HEK293 (cell line): ENCODE measurements around the gene ATF6.
A peak's percentile ranks its signal among the peaks of the same experiment; 100 is the strongest.

ENCODE experiments used
- GLIS1 ChIP-seq: fragments of 450-650 bp; formaldehyde crosslinking; IDR thresholded peaks from 2 replicates; pipeline ENCODE4 v1.5.1; 2016; ENCODE audit warnings: missing biosample characterization, missing genetic modification characterization
- PRDM1 ChIP-seq: fragments of 450-650 bp; formaldehyde crosslinking; IDR thresholded peaks from 2 replicates; pipeline ENCODE4; 2016; ENCODE audit warnings: missing biosample characterization, missing genetic modification characterization
- SALL2 ChIP-seq: fragments of 450-650 bp; formaldehyde crosslinking; IDR thresholded peaks from 2 replicates; pipeline ENCODE4 v1.5.0; 2017; ENCODE audit warnings: missing biosample characterization, mild to moderate bottlenecking, missing genetic modification characterization, borderline replicate concordance
- SCRT2 ChIP-seq: fragments of 450-650 bp; formaldehyde crosslinking; IDR thresholded peaks from 2 replicates; pipeline ENCODE4 v1.5.1; 2016; ENCODE audit warnings: missing biosample characterization, missing genetic modification characterization
- ZBTB21 ChIP-seq: fragments of 450-650 bp; formaldehyde crosslinking; IDR thresholded peaks from 2 replicates; pipeline ENCODE4 v1.5.1; 2017; ENCODE audit warnings: missing biosample characterization, missing genetic modification characterization
- ZBTB49 ChIP-seq: fragments of 450-650 bp; formaldehyde crosslinking; IDR thresholded peaks from 2 replicates; pipeline ENCODE4 v1.5.1; 2016; ENCODE audit warnings: missing biosample characterization, missing genetic modification characterization, low read depth
- ZEB2 ChIP-seq: fragments of 450-650 bp; formaldehyde crosslinking; IDR thresholded peaks from 2 replicates; pipeline ENCODE4 v1.5.1; 2016; ENCODE audit warnings: missing biosample characterization, missing genetic modification characterization
- ZFP37 ChIP-seq: fragments of 450-650 bp; formaldehyde crosslinking; IDR thresholded peaks from 2 replicates; pipeline ENCODE4 v1.5.1; 2016; ENCODE audit warnings: missing biosample characterization, missing genetic modification characterization
- ZNF138 ChIP-seq: fragments of 450-650 bp; formaldehyde crosslinking; IDR thresholded peaks from 2 replicates; pipeline ENCODE4 v1.5.1; 2016; ENCODE audit warnings: missing biosample characterization, missing genetic modification characterization, borderline replicate concordance
- ZNF280C ChIP-seq: fragments of 450-650 bp; formaldehyde crosslinking; IDR thresholded peaks from 2 replicates; pipeline ENCODE4 v1.5.1; 2016; ENCODE audit warnings: missing biosample characterization, missing genetic modification characterization
- ZNF350 ChIP-seq: fragments of 450-650 bp; formaldehyde crosslinking; IDR thresholded peaks from 2 replicates; pipeline ENCODE4 v1.5.0; 2017; ENCODE audit warnings: missing biosample characterization, mild to moderate bottlenecking, missing genetic modification characterization
- ZNF518A ChIP-seq: fragments of 450-650 bp; formaldehyde crosslinking; conservative IDR thresholded peaks from 2 replicates; pipeline ENCODE4 v1.5.1; 2016; ENCODE audit warnings: low read depth, missing biosample characterization, missing genetic modification characterization
- ZNF558 ChIP-seq: fragments of 450-650 bp; formaldehyde crosslinking; IDR thresholded peaks from 2 replicates; pipeline ENCODE4 v1.5.1; 2016; ENCODE audit warnings: missing biosample characterization, missing genetic modification characterization
- ZNF610 ChIP-seq: fragments of 450-650 bp; formaldehyde crosslinking; IDR thresholded peaks from 2 replicates; pipeline ENCODE4 v1.5.1; 2016; ENCODE audit warnings: missing biosample characterization, missing genetic modification characterization, borderline replicate concordance
- ZNF624 ChIP-seq: fragments of 450-650 bp; formaldehyde crosslinking; IDR thresholded peaks from 2 replicates; pipeline ENCODE4 v1.5.1; 2017; ENCODE audit warnings: missing biosample characterization, missing genetic modification characterization
- ZNF701 ChIP-seq: fragments of 450-650 bp; formaldehyde crosslinking; IDR thresholded peaks from 2 replicates; pipeline ENCODE4 v1.5.1; 2016; ENCODE audit warnings: missing biosample characterization, missing genetic modification characterization
- ZNF76 ChIP-seq: fragments of 450-650 bp; formaldehyde crosslinking; IDR thresholded peaks from 2 replicates; pipeline ENCODE4; 2016; ENCODE audit warnings: low read depth, missing biosample characterization, missing genetic modification characterization, borderline replicate concordance
- ZNF791 ChIP-seq: fragments of 450-650 bp; formaldehyde crosslinking; IDR thresholded peaks from 2 replicates; pipeline ENCODE4 v1.5.1; 2016; ENCODE audit warnings: missing biosample characterization, missing genetic modification characterization
- TF ChIP-seq, protein P1 (sequence below): fragments of 450-650 bp; formaldehyde crosslinking; IDR thresholded peaks from 2 replicates; pipeline ENCODE4 v1.5.1; 2016; ENCODE audit warnings: missing biosample characterization, missing genetic modification characterization
- TF ChIP-seq, protein P2 (sequence below): fragments of 450-650 bp; formaldehyde crosslinking; IDR thresholded peaks from 2 replicates; pipeline ENCODE4 v1.5.1; 2016; ENCODE audit warnings: missing biosample characterization, missing genetic modification characterization
- TF ChIP-seq, protein P3 (sequence below): fragments of 450-650 bp; formaldehyde crosslinking; IDR thresholded peaks from 2 replicates; pipeline ENCODE4 v1.5.1; 2017; ENCODE audit warnings: missing biosample characterization, missing genetic modification characterization
- TF ChIP-seq, protein P4 (sequence below): fragments of 450-650 bp; formaldehyde crosslinking; IDR thresholded peaks from 2 replicates; pipeline ENCODE4 v1.5.1; 2016; ENCODE audit warnings: missing biosample characterization, missing genetic modification characterization

The ATF6 gene

GRCh38 chr1:161766102-161766981 is at the start of gene ATF6 (continued):
- peak; percentile 55 for TF ChIP-seq ZNF518A (tag by site-specific recombination)
- no peak for TF ChIP-seq ZNF558 (tag by site-specific recombination)
- TF ChIP-seq, protein P1, sequence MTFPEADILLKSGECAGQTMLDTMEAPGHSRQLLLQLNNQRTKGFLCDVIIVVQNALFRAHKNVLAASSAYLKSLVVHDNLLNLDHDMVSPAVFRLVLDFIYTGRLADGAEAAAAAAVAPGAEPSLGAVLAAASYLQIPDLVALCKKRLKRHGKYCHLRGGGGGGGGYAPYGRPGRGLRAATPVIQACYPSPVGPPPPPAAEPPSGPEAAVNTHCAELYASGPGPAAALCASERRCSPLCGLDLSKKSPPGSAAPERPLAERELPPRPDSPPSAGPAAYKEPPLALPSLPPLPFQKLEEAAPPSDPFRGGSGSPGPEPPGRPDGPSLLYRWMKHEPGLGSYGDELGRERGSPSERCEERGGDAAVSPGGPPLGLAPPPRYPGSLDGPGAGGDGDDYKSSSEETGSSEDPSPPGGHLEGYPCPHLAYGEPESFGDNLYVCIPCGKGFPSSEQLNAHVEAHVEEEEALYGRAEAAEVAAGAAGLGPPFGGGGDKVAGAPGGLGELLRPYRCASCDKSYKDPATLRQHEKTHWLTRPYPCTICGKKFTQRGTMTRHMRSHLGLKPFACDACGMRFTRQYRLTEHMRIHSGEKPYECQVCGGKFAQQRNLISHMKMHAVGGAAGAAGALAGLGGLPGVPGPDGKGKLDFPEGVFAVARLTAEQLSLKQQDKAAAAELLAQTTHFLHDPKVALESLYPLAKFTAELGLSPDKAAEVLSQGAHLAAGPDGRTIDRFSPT (tag by site-specific recombination) = no peak
- no peak for TF ChIP-seq ZNF701 (tag by site-specific recombination)
- peak; percentile 70 for TF ChIP-seq ZFP37
- TF ChIP-seq, protein P2, sequence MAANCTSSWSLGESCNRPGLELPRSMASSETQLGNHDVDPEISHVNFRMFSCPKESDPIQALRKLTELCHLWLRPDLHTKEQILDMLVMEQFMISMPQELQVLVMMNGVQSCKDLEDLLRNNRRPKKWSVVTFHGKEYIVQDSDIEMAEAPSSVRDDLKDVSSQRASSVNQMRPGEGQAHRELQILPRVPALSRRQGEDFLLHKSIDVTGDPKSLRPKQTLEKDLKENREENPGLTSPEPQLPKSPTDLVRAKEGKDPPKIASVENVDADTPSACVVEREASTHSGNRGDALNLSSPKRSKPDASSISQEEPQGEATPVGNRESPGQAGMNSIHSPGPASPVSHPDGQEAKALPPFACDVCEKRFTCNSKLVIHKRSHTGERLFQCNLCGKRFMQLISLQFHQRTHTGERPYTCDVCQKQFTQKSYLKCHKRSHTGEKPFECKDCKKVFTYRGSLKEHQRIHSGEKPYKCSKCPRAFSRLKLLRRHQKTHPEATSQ = 0 out of 2 replicates have a peak, but pooled peaks have one; percentile 51
- TF ChIP-seq ZNF138 (tag by site-specific recombination) = no peak
- TF ChIP-seq, protein P3, sequence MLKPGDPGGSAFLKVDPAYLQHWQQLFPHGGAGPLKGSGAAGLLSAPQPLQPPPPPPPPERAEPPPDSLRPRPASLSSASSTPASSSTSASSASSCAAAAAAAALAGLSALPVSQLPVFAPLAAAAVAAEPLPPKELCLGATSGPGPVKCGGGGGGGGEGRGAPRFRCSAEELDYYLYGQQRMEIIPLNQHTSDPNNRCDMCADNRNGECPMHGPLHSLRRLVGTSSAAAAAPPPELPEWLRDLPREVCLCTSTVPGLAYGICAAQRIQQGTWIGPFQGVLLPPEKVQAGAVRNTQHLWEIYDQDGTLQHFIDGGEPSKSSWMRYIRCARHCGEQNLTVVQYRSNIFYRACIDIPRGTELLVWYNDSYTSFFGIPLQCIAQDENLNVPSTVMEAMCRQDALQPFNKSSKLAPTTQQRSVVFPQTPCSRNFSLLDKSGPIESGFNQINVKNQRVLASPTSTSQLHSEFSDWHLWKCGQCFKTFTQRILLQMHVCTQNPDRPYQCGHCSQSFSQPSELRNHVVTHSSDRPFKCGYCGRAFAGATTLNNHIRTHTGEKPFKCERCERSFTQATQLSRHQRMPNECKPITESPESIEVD = peak; percentile 95
- no peak for TF ChIP-seq ZNF791 (tag by site-specific recombination)
- no peak for TF ChIP-seq ZNF350
- TF ChIP-seq SCRT2 = no peak
- peak; percentile 52 for TF ChIP-seq ZEB2
- TF ChIP-seq, protein P4, sequence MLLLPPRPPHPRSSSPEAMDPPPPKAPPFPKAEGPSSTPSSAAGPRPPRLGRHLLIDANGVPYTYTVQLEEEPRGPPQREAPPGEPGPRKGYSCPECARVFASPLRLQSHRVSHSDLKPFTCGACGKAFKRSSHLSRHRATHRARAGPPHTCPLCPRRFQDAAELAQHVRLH (tag by site-specific recombination) = peak; percentile 32; the same call in 1 of the 2 replicates
- TF ChIP-seq ZNF624 (tag by site-specific recombination) = no peak
- peak; percentile 97 for TF ChIP-seq ZBTB21 (tag by site-specific recombination)
- TF ChIP-seq ZNF76 = 0 out of 2 replicates have a peak, but pooled peaks have one; percentile 20
- no peak for TF ChIP-seq ZBTB49 (tag by site-specific recombination)
- TF ChIP-seq GLIS1 = no peak; the same call in 1 of the 2 replicates
- no peak for TF ChIP-seq ZNF280C (tag by site-specific recombination)
- peak; percentile 60; the same call in 1 of the 2 replicates for TF ChIP-seq PRDM1 (tag by site-specific recombination)
- TF ChIP-seq ZNF610 (tag by site-specific recombination) = no peak
- no peak for TF ChIP-seq SALL2
